Activated CD4-positive, alpha-beta T cell treated with anti-CD3 and anti-CD28 coated beads for 48 hours (primary cell): Measurements from ENCODE around the gene ARMH3.

Source experiments
- DNase-seq: peaks from one replicate; pipeline ENCODE4 v3.0.0-alpha.2; 2020

The ARMH3 gene

GRCh38 chr10:101848408-101848807 lies 207.6 kb downstream of the ARMH3 start:
- no peak for DNase-seq

- no peak for DNase-seq
Observed at GRCh38 chr10:101845893-101846292, 210.1 kb downstream of the ARMH3 start.

- peak; percentile 60 for DNase-seq
Observed at GRCh38 chr10:101843032-101844021, 212.6 kb downstream of the ARMH3 start, which contains the start of gene KCNIP2. TSS of gene KCNIP2 (minus strand) at chr10:101843800. CDS start at chr10:101843568, 232 bp downstream.

GRCh38 chr10:101841826-101842225 lies 214.1 kb downstream of the ARMH3 start:
- no peak for DNase-seq

GRCh38 chr10:101840741-101841453 lies 215.1 kb downstream of the ARMH3 start:
- peak; percentile 86 for DNase-seq

GRCh38 chr10:101840102-101840684 lies 215.8 kb downstream of the ARMH3 start:
- no peak for DNase-seq

GRCh38 chr10:101839416-101840063 lies 216.4 kb downstream of the ARMH3 start:
- DNase-seq, result peak; percentile 68

- DNase-seq, result no peak
Observed at GRCh38 chr10:101839002-101839401, 217.0 kb downstream of the ARMH3 start.

- no peak for DNase-seq
Observed at GRCh38 chr10:101838416-101838970, 217.5 kb downstream of the ARMH3 start.

GRCh38 chr10:101837748-101838147 lies 218.2 kb downstream of the ARMH3 start:
- DNase-seq, result no peak

GRCh38 chr10:101835362-101835761 lies 220.6 kb downstream of the ARMH3 start:
- no peak for DNase-seq

- DNase-seq, result no peak
Observed at GRCh38 chr10:101834341-101834740, 221.6 kb downstream of the ARMH3 start.

- DNase-seq, result no peak
Observed at GRCh38 chr10:101833466-101833865, 222.5 kb downstream of the ARMH3 start.

GRCh38 chr10:101832325-101832771 lies 223.6 kb downstream of the ARMH3 start:
- no peak for DNase-seq

- no peak for DNase-seq
Observed at GRCh38 chr10:101831169-101831811, 224.7 kb downstream of the ARMH3 start.

- DNase-seq, result peak; percentile 92
Observed at GRCh38 chr10:101830322-101831168, 225.4 kb downstream of the ARMH3 start.

GRCh38 chr10:101829561-101830315 lies 226.2 kb downstream of the ARMH3 start:
- peak; percentile 74 for DNase-seq

GRCh38 chr10:101828766-101829551 lies 227.0 kb downstream of the ARMH3 start:
- no peak for DNase-seq

- no peak for DNase-seq
Observed at GRCh38 chr10:101827919-101828600, 227.9 kb downstream of the ARMH3 start.
